Kasumi-1 (cell line): ENCODE results near the gene RAPGEF5.

Experiments used
- DNase-seq, 2 experiments: peaks; one replicate each; lab custom pipeline; 2025; lab: John Stamatoyannopoulos, UW

RAPGEF5 gene

DNA sequence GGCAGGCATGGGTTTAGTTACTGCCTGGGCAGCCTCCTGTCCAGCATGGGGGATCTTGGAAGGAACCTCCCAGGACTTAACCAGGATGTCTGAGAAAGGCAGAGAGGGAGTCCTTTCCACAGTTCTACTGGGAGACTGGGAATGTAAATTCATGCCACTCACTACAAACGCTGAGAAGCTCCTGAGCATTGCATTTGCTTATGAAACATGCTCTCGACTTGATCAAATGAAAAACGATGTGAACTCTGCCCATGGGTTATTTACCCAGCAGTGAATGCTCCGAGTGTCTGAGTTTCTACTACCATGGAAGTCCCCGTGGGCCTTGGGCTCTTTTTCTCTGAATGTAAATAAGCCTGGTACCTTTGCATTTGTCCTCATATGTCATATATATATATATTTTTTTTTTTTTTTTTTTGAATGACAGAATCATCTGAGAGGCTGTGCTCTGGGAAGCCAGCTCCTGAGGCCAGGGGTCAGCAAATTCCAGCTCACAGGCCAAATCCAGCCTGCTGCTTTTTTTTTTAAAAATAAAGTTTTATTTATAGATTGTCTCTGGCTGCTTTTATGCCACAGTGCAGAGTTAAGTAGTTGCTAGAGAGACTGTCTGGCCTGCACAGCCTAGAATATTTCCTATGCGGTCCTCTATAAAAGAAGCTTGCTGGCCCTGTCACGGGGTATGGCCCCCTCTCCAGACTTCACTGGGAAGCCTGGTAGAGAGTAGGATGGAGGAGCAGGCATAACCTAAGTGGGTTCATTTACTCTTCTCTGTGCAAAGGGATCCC lies 21.4 kb upstream of the RAPGEF5 start:
- no peak for DNase-seq

DNA sequence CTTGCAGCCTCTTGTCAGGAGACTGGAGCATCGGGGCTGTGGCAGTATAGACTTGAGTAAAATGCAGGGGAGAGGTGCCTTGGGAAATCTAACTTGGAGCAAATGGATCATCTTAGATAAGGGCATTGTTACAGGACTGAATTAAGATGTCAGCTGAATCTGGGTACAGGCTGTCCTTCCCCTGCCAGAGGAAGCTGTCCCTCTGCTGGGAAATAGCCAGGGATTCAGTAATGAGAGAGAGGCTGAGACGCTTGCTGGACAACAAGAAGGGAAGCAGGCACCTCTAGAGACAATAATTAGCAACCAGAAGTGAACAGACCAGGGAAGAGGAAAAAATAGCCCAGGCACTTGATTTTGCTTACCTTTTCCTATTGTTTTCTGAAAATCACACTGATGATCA lies 20.7 kb upstream of the RAPGEF5 start:
- no peak for DNase-seq

DNA sequence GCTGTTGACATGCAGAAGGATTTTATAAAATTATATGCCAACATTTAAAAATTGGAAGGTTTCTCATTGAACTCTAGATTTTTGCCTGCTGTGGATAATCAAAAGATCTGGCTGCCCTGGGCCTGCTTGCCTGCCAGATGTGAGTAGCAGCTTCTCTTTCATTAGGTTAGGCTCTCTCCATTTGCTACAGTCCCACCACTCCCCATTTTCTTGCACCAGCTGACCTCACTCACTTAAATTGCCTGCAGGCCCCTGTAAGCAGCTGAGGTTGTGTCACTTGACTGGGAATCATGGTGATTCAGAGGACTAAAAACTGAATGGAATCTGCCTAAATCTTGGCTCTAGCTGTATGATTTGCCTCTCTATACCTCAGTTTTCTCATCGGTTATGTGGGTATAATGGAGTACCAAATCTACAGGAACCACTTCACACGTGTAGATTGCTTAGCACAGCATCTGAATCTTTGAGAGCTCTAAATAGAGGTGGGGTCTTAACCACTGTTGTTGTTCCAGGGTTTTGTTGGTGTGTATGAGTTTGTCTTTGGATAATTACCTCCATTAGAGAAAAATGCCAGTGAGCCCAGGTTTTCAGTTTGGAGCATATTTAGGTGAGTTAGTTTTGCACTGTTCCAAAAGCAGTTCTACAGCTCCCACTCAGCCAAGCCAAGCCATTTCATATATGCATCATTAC lies 18.6 kb upstream of the RAPGEF5 start:
- DNase-seq, result no peak

DNA sequence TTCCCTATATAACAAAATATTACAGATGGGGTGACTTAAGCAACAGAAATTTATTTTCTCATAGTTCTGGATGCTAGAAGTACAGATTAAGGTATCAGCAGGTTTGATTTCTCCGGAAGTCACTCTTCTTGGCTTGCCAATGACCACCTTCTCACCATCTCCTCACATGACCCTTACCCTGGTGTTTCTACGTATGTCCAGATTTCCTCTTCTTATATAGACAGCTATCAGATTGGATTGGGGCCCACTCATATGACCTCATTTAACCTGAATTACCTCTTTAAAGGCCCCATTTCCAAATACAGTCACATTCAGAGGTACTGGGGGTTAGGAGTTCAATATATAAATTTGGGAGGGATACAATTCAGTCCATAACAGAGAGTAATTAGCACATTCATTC lies 17.0 kb upstream of the RAPGEF5 start:
- no peak for DNase-seq

DNA sequence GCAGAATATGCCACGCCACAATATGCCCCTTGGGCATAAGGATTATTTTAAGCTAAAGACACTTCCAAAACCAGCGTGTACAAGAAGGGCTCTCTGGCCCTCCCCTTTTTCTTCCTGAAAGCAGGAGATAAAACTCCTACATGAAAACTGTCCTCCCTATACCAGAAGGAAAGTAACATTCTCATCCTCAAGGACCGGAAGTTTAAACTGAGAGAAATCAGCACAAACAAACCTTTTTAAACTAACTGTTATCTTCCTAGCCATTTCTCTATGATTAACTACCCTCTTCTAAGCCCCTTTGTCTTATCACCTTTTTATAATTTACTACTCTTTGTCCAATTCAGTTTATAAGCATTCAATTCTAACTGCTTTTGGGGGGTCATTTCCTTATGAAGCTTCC lies 16.4 kb upstream of the RAPGEF5 start:
- no peak for DNase-seq

DNA sequence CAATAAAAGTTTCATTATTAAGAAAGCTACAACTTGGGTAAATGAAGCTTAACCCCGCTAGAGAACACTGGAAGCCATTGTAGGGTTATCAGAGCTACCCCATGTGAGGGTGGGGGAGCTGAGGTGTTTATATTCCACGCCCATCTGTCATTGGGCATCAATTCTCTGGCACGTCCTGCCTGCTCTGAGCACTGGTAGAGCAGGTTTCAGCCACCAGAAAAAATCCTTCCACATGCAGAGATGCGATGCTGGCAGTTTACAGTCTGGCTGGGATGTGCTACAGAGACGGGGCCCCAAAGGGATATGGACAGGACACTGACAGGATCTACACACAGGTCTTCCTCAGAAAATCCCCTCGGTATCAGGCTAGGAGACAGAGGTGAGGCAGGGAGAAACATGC lies 15.9 kb upstream of the RAPGEF5 start:
- DNase-seq, result no peak

DNA sequence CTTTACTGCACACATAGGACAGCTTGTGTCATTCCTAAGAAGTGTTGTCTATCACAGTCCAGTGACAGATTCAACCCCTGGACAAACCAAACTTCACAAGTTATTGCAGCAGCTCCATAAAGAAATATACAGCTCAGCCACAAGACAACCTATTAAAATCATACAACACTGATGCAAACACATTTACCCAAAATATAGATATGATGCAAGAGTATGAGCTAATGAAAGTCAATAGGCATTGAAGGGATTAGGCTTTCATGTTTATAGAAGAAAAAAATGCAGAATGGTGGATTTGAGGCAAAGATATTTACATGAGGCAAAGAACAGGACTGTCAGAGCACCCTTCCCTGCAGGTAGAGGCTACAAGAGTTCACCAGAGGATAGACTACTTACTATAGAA lies 14.9 kb upstream of the RAPGEF5 start:
- no peak for DNase-seq

DNA sequence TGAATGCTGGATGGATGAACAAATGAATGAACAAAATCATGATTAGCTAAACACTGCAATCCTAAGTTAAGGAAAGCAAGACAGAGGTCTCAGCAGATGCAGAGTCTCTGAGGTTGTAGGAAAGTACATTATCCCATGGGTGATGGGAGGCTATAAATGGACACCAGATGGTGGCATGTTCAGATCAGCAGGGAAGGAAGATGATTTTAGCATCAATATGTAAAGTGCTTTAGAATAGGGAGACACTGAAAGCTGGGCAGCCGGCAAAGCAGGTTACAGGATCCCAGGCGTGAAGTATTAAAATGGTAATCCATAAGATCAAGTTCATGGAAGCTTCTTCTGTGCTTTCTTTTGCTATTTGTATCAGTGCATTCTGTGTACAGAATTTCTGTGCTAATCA lies 7.9 kb upstream of the RAPGEF5 start:
- DNase-seq, result no peak

DNA sequence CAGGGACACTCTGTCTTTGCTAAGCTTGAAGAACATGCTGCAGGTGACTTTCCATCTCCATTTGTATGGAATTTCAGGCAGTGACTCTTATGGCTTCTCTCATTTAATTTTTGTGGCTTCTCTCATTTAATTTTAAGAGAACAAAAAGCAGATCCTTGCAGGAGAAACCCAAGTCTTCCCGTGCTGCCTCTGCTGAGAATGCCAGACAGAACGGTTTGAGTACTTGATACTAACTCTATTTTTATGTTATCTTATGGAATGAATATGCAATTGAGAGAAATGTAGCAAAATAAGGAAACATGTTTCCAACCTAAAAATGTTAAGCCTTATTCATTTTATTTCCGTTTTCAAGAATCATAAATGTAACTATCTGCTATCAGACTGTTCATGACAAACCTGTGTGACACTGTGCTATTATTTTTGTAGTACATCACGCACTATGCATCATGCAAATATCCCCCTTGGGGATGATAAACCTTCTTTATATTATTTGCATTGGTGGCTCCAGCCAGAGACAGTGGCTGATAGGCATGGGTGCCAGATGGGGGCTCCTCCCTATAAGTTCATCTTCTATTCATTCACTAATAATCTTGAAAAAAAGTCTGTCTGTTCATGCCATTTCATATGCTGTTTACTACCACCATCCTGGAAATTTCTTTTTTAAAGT lies 6.9 kb upstream of the RAPGEF5 start:
- no peak for DNase-seq

DNA sequence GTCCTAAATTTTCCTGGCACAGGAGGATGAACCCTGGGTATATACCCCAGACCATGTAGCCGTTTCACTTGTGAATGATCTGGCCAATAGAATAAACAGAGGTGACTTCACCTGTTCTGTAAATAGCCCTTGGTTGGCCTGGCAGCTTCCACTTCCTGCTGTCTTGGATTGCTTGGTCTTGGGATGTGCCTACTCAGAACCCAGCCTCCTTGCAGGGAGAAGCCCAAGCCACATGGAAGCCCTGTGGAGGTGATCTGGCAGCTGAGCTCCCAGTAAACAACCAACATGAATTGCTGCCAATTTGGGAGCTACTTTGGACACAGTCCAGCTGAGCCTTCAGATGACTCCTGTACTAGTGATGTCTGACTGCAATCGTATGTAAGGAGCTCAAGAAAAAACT lies 4.8 kb upstream of the RAPGEF5 start:
- DNase-seq, result no peak

DNA sequence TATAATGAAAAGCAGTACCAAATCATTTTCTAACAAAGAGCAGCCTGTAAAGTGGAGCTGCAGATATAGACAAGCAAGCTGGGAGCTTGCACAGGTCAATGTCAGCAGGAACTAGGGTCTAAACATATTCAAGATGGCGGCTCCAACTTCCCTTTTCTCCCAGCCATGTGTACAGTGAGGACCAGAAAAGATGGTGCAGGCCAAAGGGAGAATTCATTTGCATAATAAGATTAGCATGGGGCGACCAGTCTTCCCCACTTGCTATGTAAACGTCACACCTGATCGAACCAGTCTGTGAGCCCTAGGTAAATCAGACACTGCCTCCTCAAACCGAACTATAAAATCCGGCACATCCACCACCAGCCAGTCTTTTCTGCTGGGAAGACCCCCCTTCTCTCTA lies 4.4 kb upstream of the RAPGEF5 start:
- no peak for DNase-seq

DNA sequence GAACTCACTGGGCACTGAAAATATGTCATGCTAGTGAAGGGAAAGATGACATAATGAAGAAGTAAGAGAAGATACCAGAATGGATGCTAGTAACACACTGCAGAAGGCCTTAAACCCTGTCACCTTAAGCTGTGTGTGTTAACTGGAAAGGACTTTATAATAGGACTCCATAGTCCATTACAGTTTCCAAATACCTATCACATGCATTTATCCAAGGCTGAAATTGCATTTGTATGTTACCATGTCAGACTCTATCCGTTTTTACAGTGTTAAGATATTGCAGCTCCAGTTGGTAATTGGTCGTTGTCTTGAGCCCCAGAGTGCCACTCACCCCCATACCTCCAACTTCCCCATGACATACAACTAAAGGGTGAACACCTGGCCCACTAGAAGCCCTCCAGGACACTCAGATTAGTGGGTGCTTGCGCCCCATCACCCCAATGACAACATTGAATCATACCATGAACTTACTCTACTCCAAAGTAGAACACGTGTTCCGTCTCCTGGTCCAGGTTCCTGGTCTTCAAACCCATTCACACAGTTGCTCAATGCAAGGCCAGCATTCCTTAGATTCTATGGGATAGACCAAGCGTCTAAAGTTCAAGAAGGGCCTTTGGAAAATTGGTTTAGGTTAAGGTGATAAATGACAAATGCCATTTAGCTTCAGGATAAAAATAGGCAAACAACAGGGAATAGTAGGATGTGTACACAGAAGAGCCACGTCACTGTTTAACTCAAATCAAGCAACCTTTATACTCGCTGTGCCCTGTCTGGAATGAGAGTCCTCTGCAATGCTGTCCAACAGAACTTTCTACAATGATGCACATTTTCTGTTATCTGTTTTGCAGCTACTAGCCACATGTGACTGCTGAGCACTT lies 2.1 kb upstream of the RAPGEF5 start:
- DNase-seq, result no peak

DNA sequence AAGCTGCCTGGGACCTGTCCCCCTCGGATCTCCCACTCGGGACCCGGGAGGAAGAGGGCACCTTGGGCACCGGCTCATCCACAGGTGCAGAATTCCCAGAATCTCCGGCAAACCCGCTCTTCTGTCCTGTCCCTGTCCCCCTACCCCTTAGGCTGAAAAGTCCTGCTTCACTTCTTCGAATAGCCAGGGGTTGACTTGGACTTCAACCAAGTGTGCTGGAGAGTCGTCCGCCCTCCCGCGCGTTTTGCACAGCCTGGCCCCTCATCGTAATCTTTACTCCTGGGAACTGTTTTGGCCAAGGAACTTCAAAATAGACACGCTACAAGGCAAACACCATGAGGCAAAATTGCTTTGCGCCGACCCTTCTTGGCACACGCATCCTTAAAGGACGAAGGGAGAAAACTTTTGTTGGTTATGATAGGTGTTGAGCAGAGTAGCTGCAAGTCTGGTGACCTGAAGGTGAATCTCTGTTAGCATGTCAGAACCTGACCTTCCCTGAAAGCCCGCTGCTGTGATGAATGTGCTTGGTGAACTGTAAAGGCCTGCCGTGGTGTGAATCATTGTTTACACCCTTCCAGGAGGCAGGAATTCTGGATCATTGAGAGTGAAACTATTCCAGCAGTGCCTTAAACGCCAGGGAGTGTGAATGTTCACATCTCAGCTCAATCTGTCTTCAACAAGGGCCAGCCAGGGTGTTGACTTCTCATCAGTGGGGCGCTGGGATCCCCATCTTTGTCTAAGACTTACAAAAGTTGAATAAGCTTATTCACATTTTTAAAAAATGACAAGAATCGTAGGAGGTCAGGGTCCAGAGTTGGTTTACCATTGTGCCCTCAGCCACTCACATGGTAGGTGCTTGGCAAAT lies 589 bp upstream of the RAPGEF5 start:
- no peak for DNase-seq

DNA sequence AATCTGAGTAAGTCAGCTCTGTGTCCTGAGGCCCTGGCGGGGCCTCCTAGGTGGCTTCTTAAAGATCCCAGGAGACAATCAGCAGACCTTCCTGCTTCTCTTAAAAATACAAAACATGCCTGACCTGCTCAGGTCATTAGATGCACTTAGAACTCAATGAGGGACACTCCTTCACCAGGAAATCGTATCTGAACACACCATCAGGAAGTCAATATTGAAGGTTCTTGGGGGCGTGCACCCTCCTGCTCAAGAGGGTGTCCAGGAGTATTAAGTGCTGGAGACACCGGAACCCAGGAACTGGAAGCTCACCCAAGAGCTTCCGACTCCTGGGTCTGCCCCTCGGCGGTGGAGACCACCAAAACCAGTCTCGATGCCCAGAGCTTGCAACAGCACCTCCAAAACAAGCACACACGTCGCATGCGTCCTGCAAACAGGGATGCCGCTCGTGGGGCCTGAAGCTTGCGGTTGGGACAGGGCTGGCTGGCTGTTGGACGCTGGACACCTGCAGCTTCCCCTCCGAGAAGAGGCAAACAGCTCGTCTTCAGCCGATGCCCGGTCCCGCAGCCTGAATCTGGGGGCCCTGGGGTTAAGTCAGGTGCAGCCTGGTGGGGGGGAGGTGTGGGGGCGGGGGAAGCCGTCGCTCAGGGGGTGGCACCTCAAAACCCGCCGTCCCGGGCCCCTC lies 803 bp downstream of the RAPGEF5 start:
- no peak for DNase-seq

DNA sequence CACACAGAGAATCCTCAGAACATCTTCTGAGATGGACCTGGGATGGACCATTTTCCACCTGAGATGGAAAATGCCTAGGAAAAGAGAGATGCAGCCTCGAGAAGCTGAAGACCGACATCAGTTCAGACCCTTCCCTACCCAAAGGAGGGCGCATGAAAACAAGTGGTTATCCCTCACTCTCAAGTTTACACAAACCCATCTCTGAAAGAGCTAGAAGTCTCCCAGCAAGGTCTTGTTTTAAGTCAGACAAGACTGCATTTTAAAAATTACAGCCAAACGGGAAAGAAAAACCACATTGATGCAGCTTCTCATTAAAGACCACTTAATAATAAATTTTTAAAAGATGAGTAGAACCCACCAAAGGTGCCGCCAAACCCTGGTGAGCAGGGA lies 1.3 kb downstream of the RAPGEF5 start:
- no peak for DNase-seq

DNA sequence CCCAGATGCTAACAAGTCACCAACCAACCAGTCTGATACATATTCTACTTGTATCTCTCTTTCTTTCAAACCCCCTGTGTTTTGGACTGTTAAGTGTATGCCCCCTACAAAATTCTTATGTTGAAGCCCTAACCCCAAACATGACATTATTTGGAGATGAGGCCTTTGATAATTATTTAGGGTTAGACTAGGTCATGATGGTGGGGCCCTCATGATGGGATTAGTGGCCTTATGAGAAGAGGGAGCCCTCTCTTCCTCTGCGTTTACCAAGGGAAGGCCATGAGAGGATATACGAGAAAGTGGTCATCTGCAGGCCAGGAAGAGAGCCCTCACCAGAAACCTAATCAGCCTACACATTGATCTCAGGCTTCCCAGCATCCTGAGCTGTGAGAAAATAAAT lies 2.5 kb downstream of the RAPGEF5 start:
- DNase-seq, result no peak

DNA sequence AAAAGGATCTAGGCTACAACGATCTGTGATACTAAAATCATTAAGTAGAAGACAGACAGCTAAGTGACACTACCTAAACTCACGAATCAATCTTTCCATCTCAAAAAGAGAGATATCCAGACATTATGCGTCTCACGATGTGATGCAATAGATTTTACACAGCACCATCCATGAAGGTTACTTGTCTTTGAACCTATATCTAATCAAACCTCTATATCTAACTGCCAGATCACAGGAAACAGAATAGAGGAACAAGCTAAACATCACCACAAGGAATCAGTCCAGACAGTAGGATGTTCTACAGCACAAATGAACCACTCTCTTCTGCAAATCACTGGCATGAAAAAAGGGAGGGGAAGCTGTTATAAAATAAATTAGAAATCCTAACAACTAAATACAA lies 4.1 kb downstream of the RAPGEF5 start:
- DNase-seq, result no peak

DNA sequence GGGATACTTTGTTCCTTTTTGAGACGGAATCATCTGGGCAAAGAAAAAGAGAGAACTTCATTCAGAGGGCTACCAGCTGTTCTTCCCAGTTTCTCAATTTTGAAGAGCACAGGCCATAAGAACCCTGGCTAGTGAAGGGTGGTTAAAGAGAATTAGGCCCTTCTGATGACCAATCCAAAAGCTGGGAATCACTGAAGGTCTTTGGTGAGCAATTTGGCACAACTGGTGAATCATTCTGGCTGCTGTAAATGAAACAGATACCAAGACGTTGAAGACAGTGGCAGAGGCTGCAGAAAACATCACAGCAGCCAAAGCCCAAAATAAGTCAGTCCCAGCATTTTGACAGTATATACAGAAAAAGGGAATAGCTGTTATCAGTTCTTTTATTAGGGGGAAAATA lies 5.1 kb downstream of the RAPGEF5 start:
- DNase-seq, result no peak

DNA sequence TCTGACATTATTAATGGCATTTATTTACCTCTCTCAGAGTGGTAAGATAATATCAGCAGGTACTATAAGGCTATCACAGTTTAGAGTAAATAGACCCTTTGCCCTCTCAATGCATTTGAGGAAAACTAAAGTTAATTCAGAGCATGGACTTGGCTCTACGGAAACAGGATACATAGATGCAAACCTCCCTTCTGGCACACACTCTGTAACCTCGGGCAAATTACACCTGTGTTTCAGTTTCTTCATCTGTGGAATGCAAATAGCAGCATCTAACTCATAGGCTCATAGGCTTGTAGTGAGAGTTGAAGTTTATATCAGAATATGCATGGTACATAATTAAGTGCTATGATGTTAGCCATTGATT lies 5.6 kb downstream of the RAPGEF5 start:
- no peak for DNase-seq

DNA sequence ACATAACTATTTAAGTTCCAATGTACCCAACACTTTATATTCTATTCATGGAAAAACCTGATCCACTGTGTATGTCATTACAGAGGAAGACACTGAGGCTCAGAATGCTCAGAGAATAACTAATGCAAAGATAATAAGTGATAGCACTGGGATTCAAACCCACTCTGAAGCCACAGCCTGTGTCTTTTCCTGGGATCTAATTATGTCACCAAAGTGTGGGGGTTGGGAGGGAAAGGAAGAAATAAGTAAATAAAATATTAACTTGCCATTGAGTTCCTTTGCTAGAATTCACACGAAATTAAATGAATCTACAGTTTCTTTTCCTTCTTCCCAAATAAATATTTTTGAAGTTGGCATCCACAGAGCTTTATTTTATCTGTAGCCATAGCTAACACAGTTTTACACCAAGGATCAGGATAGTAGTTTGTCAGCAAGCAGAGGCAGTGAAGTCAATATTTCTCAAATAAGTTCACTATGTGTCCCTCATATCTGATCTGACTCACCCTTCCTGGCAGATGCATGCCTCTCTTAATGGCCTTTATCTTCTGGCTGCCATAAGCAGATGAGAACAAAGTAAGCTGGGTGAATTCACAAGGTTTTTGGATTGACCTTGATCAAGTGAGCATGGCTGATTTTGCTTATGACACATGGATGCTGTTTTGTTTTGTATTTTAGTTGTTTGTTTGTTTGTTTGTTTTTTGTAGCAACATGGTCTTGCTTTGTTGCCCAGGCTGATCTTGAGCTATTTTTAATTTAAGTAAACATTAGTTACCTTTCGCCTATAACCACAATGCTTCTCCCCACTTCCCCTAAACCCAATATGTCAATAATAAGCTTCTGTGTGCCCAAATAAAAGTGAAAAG lies 6.3 kb downstream of the RAPGEF5 start:
- no peak for DNase-seq
